BLaER1 (cell line): ENCODE measurements around the gene OR52K1.

ENCODE experiments used
- H3K27ac ChIP-seq: shearing (Covaris generic); formaldehyde crosslinking; 2 replicates; pipeline ENCODE4 v1.8.1; 2022
- H3K27me3 ChIP-seq: shearing (Covaris generic); formaldehyde crosslinking; 2 replicates; pipeline ENCODE4 v1.8.1; 2022
- H3K36me3 ChIP-seq: shearing (Covaris generic); formaldehyde crosslinking; 2 replicates; pipeline ENCODE4 v1.8.1; 2022
- H3K4me1 ChIP-seq: shearing (Covaris generic); formaldehyde crosslinking; 2 replicates; pipeline ENCODE4 v1.8.1; 2022
- H3K4me2 ChIP-seq: shearing (Covaris generic); formaldehyde crosslinking; 2 replicates; pipeline ENCODE4 v1.8.1; 2022
- H3K4me3 ChIP-seq: shearing (Covaris generic); formaldehyde crosslinking; 2 replicates; pipeline ENCODE4 v1.8.1; 2022
- H3K9ac ChIP-seq: shearing (Covaris generic); formaldehyde crosslinking; 2 replicates; pipeline ENCODE4 v1.8.1; 2022
- H3K9me3 ChIP-seq: shearing (Covaris generic); formaldehyde crosslinking; 2 replicates; pipeline ENCODE4 v1.8.1; 2022
- H4K20me1 ChIP-seq: shearing (Covaris generic); formaldehyde crosslinking; 2 replicates; pipeline ENCODE4 v1.8.1; 2022
- Cebpa-rat ChIP-seq: shearing (Covaris generic); IDR thresholded peaks from 2 replicates; pipeline ENCODE4 v1.8.1; 2022

OR52K1 gene

GRCh38 chr11:4460151-4460550, 22.3 kb upstream of the OR52K1 start:
- Histone ChIP-seq H3K27ac (no peak overlapping the region), H3K4me1 (peaks cover 6% of the 10 kb centered on the region; the same call in 1 of the 2 replicates), H3K9me3 (peaks cover 22% of the 10 kb centered on the region), H3K9ac (no peak overlapping the region), H3K4me2 (no peak overlapping the region), H3K36me3 (no peaks in the 10 kb centered on the region), H3K4me3 (no peak overlapping the region), H3K27me3 (no peaks in the 10 kb centered on the region), H4K20me1 (no peaks in the 10 kb centered on the region)
- no peak for TF ChIP-seq Cebpa-rat

GRCh38 chr11:4464216-4465159, 18.0 kb upstream of the OR52K1 start:
- H3K9ac ChIP-seq, result no peak overlapping the region
- no peak overlapping the region for H3K4me2 ChIP-seq
- no peaks in the 10 kb centered on the region for H3K4me1 ChIP-seq
- no peak overlapping the region for H3K27ac ChIP-seq
- TF ChIP-seq Cebpa-rat, result no peak
- no peak overlapping the region for H3K4me3 ChIP-seq
- H4K20me1 ChIP-seq, result no peaks in the 10 kb centered on the region
- H3K9me3 ChIP-seq, result peaks cover 25% of the 10 kb centered on the region
- H3K27me3 ChIP-seq, result no peaks in the 10 kb centered on the region
- no peaks in the 10 kb centered on the region for H3K36me3 ChIP-seq

DNA sequence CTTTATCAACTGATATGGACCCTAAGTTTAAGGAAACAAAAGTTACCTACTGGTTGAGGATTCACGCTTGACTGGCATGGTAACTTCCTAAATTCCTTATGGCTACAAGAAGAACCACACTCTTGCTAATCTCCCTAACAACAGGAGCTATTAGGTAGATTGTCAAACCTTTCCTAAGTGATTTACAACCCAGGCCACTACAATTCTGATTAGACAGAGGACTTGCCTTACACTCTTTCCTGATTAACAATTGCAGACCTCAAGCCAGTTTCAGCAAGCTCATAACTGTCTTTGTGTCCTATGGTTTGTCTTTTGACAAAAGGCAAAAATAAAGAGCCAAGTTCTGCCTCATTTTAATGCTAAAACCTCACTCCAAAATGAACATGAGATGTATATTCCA, 17.0 kb upstream of the OR52K1 start:
- H3K4me2 ChIP-seq, result no peak overlapping the region
- H4K20me1 ChIP-seq, result no peaks in the 10 kb centered on the region
- TF ChIP-seq Cebpa-rat, result no peak
- no peaks in the 10 kb centered on the region for H3K4me1 ChIP-seq
- H3K9ac ChIP-seq, result no peak overlapping the region
- H3K9me3 ChIP-seq, result peaks cover 25% of the 10 kb centered on the region
- no peaks in the 10 kb centered on the region for H3K36me3 ChIP-seq
- H3K27ac ChIP-seq, result no peak overlapping the region
- no peak overlapping the region for H3K4me3 ChIP-seq
- H3K27me3 ChIP-seq, result no peaks in the 10 kb centered on the region

- no peak for TF ChIP-seq Cebpa-rat
- peaks cover 25% of the 10 kb centered on the region for H3K9me3 ChIP-seq
- H3K27me3 ChIP-seq, result no peaks in the 10 kb centered on the region
- no peak overlapping the region for H3K4me2 ChIP-seq
- no peaks in the 10 kb centered on the region for H3K36me3 ChIP-seq
- no peak overlapping the region for H3K27ac ChIP-seq
- no peak overlapping the region for H3K4me3 ChIP-seq
- H3K9ac ChIP-seq, result no peak overlapping the region
- no peaks in the 10 kb centered on the region for H4K20me1 ChIP-seq
- no peaks in the 10 kb centered on the region for H3K4me1 ChIP-seq
These were observed 16.1 kb upstream of the OR52K1 start for GRCh38 chr11:4466131-4466870.

- no peak for TF ChIP-seq Cebpa-rat
- Histone ChIP-seq H4K20me1 (no peaks in the 10 kb centered on the region), H3K9me3 (peaks cover 25% of the 10 kb centered on the region), H3K27ac (no peak overlapping the region), H3K4me2 (no peak overlapping the region), H3K4me3 (no peak overlapping the region), H3K9ac (no peak overlapping the region), H3K36me3 (no peaks in the 10 kb centered on the region), H3K27me3 (no peaks in the 10 kb centered on the region), H3K4me1 (no peaks in the 10 kb centered on the region)
These were observed 15.5 kb upstream of the OR52K1 start for GRCh38 chr11:4466871-4467442.

- no peaks in the 10 kb centered on the region for H3K4me1 ChIP-seq
- no peak overlapping the region for H3K27ac ChIP-seq
- no peak for TF ChIP-seq Cebpa-rat
- no peaks in the 10 kb centered on the region for H3K36me3 ChIP-seq
- H3K9me3 ChIP-seq, result peaks cover 24% of the 10 kb centered on the region
- no peak overlapping the region for H3K4me2 ChIP-seq
- no peaks in the 10 kb centered on the region for H4K20me1 ChIP-seq
- no peak overlapping the region for H3K4me3 ChIP-seq
- no peaks in the 10 kb centered on the region for H3K27me3 ChIP-seq
- H3K9ac ChIP-seq, result no peak overlapping the region
These were observed 14.4 kb upstream of the OR52K1 start for GRCh38 chr11:4467811-4468606.

DNA sequence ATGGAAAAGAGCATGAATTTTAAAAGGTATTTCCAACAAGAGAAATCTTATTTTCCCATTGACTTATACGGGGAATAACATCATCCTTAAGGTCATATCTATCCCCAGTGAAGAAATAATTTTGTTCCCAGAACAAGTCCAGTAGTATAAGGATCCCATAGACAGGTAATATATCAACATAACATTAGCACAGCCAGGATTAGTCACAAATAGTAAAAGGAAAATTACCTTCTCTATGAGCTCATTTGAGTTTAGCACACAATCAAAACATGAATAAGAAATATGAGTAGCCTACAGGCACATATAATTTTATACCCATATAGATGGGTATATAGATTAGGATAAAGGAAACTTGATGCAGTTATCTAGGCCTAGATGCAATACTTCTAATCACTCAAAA, 2.8 kb upstream of the OR52K1 start:
- TF ChIP-seq Cebpa-rat, result no peak
- Histone ChIP-seq H3K9ac (no peak overlapping the region), H3K27me3 (no peaks in the 10 kb centered on the region), H3K4me3 (no peak overlapping the region), H3K4me1 (no peaks in the 10 kb centered on the region), H3K4me2 (no peak overlapping the region), H3K9me3 (no peaks in the 10 kb centered on the region), H3K36me3 (no peaks in the 10 kb centered on the region), H4K20me1 (no peaks in the 10 kb centered on the region), H3K27ac (no peak overlapping the region)

GRCh38 chr11:4480577-4481239, 1.7 kb upstream of the OR52K1 start:
- Histone ChIP-seq H3K4me3 (no peak overlapping the region), H3K9me3 (no peaks in the 10 kb centered on the region), H3K9ac (no peak overlapping the region), H3K27ac (no peak overlapping the region), H3K36me3 (no peaks in the 10 kb centered on the region), H3K27me3 (no peaks in the 10 kb centered on the region), H3K4me2 (no peak overlapping the region), H3K4me1 (no peaks in the 10 kb centered on the region), H4K20me1 (no peaks in the 10 kb centered on the region)
- TF ChIP-seq Cebpa-rat, result no peak

GRCh38 chr11:4481240-4481582, 1.2 kb upstream of the OR52K1 start:
- H4K20me1 ChIP-seq, result no peaks in the 10 kb centered on the region
- H3K4me3 ChIP-seq, result no peak overlapping the region
- TF ChIP-seq Cebpa-rat, result no peak
- no peak overlapping the region for H3K27ac ChIP-seq
- H3K27me3 ChIP-seq, result no peaks in the 10 kb centered on the region
- no peaks in the 10 kb centered on the region for H3K36me3 ChIP-seq
- H3K9ac ChIP-seq, result no peak overlapping the region
- H3K4me1 ChIP-seq, result no peaks in the 10 kb centered on the region
- H3K4me2 ChIP-seq, result no peak overlapping the region
- H3K9me3 ChIP-seq, result no peaks in the 10 kb centered on the region
